Epithelial cell of esophagus (primary cell): Measurements from ENCODE around the gene CTRB1.

Experiments
- DNase-seq: peaks from one replicate; pipeline ENCODE4 v3.0.0; 2010; ENCODE audit warnings: low read depth
- H3K4me3 ChIP-seq: 2 replicates; pipeline ENCODE4 v1.5.1; 2011; ENCODE audit warnings: mild to moderate bottlenecking, low read length, control low read depth
- TF ChIP-seq, protein P1 (sequence below): IDR thresholded peaks from 2 replicates; pipeline ENCODE4 v1.5.1; 2011; ENCODE audit warnings: low read depth, mild to moderate bottlenecking, low read length, control low read depth, inconsistent platforms; ENCODE audit not compliant: insufficient read depth; ENCODE audit errors: missing control alignments

The CTRB1 gene

DNA sequence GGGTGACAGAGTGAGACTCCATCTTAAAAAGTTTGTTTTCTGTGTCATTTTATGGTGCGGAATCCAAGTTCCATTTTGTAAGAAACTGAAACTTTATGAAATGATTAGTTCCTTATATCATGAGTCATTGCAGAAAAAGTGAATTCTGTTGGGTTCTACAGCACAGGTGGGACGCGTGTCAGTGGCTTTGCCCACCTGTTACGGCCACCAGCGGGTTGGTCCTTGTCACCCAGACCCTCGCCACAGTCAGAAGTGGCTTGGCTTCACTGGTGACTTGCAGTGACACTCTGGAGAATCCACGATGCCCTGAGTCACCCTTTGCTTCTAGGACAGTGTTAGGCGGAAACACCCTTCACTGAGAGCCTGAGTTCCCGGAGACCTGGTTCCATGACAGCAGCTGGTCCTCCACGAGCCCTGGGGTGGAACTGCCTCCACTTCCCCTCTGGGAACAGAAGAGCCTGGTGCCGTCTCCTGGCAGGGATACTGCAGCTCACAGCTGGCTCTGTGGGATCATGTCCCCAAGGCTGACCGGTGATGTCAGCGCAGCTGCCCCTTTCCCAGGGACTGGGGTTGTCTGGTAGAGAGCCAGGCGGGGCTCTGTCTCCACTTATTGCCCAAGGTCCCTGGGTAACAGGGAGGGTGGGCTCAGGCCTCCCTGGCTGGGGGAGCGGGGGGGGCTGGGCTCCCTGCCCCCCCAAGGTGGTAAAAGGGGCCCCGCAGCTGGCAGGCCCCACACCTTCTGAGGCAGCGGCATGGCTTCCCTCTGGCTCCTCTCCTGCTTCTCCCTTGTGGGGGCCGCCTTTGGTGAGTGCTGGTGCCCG, at the start of gene CTRB1:
Gene CTRB1 (plus strand): TSS at position 733 of the 821 bp plus-strand sequence. CDS start 20 bp downstream, at position 753.
- no peak for DNase-seq
- no peak within 1 kb of the TSS for H3K4me3 ChIP-seq
- TF ChIP-seq, protein P1, sequence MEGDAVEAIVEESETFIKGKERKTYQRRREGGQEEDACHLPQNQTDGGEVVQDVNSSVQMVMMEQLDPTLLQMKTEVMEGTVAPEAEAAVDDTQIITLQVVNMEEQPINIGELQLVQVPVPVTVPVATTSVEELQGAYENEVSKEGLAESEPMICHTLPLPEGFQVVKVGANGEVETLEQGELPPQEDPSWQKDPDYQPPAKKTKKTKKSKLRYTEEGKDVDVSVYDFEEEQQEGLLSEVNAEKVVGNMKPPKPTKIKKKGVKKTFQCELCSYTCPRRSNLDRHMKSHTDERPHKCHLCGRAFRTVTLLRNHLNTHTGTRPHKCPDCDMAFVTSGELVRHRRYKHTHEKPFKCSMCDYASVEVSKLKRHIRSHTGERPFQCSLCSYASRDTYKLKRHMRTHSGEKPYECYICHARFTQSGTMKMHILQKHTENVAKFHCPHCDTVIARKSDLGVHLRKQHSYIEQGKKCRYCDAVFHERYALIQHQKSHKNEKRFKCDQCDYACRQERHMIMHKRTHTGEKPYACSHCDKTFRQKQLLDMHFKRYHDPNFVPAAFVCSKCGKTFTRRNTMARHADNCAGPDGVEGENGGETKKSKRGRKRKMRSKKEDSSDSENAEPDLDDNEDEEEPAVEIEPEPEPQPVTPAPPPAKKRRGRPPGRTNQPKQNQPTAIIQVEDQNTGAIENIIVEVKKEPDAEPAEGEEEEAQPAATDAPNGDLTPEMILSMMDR: no peak

GRCh38 chr16:75169899-75170405, 48.8 kb upstream of the CTRB1 start:
- DNase-seq: no peak
- H3K4me3 ChIP-seq: no peak overlapping the region
- TF ChIP-seq, protein P1: no peak

- no peak for DNase-seq
- H3K4me3 ChIP-seq: no peak overlapping the region
- TF ChIP-seq, protein P1: no peak
These were observed 46.2 kb upstream of the CTRB1 start for GRCh38 chr16:75172578-75172977.

DNA sequence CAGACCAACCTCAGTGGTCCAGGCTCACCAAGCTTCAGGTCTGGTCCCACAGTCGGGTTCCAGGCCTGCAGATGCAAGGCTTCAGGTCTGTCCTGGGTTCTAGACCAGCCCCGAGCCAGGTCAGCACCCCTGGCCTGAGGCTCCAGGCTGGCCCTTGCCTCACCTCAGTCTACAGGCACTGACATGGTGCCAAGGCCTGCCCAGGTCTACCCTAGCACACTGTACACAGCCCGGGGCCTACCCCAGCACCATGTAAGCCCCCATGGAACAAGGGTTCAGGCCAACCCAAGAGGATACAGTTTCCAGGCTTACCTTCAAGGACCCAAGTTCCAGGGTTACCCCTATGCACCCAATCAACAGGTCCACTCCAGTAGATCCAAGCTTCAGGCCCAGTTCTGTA, 43.7 kb upstream of the CTRB1 start:
- DNase-seq: no peak
- no peak overlapping the region for H3K4me3 ChIP-seq
- TF ChIP-seq, protein P1: no peak

DNA sequence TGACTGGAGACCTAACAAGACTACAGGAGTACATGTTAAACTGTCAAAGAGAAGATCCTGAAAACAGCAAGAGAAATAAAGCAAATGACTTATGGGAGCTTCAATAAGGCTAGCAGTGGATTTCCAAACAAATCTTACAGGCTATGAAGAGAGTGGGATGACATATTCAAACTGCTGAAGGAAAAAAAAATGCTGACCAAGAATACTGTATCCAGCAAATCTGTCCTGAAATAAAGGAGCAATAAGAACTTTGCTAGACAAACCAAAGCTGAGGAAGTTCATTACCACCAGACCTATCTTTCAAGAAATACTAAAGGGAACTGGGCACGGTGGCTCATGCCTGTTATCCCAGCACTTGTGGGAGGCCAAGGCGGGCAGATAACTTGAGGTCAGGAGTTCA, 41.9 kb upstream of the CTRB1 start:
- H3K4me3 ChIP-seq: no peak overlapping the region
- DNase-seq: no peak
- TF ChIP-seq, protein P1: no peak

GRCh38 chr16:75179208-75179607, 39.6 kb upstream of the CTRB1 start:
- TF ChIP-seq, protein P1: no peak
- no peak overlapping the region for H3K4me3 ChIP-seq
- no peak for DNase-seq
